ENCODE data around the gene AGRP. TPM values are rescaled to one million over a fixed set of nuclear protein-coding genes. Genes with fewer than 3 reads are reported as not detected.

Gene AGRP
- total RNA-seq, 4 donors from 2014 or later = not detected

DNA sequence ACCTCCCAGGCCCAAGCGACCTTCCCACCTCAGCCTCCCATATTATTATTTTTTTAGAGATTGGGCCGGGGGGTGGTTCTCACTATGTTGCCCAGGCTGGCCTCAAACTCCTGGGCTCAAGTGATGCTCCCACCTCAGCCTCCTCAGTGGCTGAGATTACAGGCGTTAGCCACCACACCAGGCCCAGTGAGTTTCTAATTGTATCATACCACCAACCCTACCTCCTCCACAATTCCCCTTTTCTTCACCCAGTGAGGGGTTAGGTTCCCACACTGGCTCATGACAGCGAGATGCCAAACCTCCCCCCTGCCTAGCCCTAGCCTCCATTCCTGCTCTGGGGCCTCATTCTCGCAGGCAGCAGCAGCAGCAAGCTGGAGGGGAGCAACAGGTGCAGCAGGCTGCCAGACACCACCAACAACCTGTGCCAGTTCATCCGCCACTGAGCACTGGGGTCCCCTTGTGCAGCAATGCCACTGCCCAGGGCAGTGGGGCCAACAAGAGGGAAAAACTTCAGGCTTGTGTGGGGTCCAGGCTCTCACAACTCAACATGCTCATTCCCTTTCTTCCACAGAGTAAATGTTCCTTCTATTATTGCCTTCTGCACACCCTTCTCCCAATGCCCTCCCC lies 11.5 kb downstream of the AGRP start:
- intact Hi-C loops (cut with DNase I) = no loop called here
- no peak for DNase-seq (ENCODE audit: extremely low spot score)
- no peak overlapping the region for H3K4me3 ChIP-seq
- TF ChIP-seq CTCF (IDR thresholded peaks at IDR 0.05) (no peak), EP300 (IDR thresholded peaks at IDR 0.05) (no peak), POLR2AphosphoS5 (IDR thresholded peaks at IDR 0.05) (no peak), POLR2A (IDR thresholded peaks at IDR 0.05; ENCODE audit: low read depth) (no peak)
- H3K27me3 ChIP-seq = no peaks in the 10 kb centered on the region
- H3K9me3 ChIP-seq = no peaks in the 10 kb centered on the region
- no peak overlapping the region for H3K27ac ChIP-seq (replicated peaks in 1 of 4)
- H3K36me3 ChIP-seq = no peaks in the 10 kb centered on the region
- peaks cover 37 to 71% (median 39%) of the 10 kb centered on the region in 4 donors for H3K4me1 ChIP-seq
- WGBS = 92% methylated on average over 6 of the region's 6 CpGs

DNA sequence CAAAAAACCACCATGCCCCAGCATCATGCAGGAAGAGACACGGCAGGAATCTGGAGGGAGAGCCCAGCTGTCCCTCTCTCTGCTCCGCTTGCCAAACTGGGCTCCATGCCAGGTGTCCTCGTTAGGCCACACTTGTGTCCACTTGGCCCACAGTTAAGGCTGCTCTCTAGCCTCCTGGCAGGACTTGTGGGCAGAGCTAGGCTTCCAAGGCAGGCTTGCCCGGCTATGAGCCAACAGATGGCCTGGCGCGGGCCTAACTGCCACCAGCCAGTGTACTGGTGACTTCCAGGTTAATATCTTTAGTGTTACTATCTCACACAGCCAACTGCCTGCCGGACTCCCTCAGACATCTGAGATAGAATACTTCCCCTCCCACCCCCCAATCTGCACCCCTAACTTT lies 13.0 kb downstream of the AGRP start:
- DNase-seq (ENCODE audit: extremely low spot score) = no peak
- H3K36me3 ChIP-seq = no peaks in the 10 kb centered on the region
- no peaks in the 10 kb centered on the region for H3K9me3 ChIP-seq
- H3K4me1 ChIP-seq = peaks cover 30 to 71% (median 35%) of the 10 kb centered on the region in 4 donors
- H3K4me3 ChIP-seq = no peak overlapping the region
- intact Hi-C loops (cut with DNase I) = no loop called here
- 47% methylated on average over 7 of the region's 7 CpGs for WGBS
- no peaks in the 10 kb centered on the region for H3K27me3 ChIP-seq
- TF ChIP-seq POLR2A (IDR thresholded peaks at IDR 0.05; ENCODE audit: low read depth) (no peak), CTCF (IDR thresholded peaks at IDR 0.05) (no peak), EP300 (IDR thresholded peaks at IDR 0.05) (no peak), POLR2AphosphoS5 (IDR thresholded peaks at IDR 0.05) (no peak)
- H3K27ac ChIP-seq (replicated peaks in 1 of 4) = no peak overlapping the region

DNA sequence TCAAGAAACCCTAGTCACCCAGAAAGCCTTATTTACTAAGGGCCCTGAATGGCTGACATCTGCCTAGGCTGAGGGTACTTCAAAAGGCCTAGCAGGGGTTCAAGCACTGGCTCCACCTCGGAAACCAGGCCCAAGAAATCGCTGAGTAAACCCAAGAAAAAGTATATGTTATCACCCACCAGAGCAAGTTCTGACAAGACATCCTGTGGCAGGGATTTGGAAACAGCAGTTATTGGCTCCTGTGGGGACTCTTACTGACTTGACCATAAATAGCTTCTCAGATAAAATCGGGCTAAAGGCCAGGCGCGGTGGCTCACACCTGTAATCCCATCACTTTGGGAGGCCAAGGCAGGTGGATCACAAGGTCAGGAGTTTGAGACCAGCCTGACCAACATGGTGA lies 14.6 kb downstream of the AGRP start:
- no peaks in the 10 kb centered on the region for H3K27me3 ChIP-seq
- no peaks in the 10 kb centered on the region for H3K9me3 ChIP-seq
- DNase-seq (ENCODE audit: extremely low spot score) = no peak
- 91% methylated on average over 3 of the region's 5 CpGs for WGBS
- no peaks in the 10 kb centered on the region for H3K36me3 ChIP-seq
- H3K4me1 ChIP-seq = peaks cover 31 to 70% (median 40%) of the 10 kb centered on the region in 4 donors
- H3K27ac ChIP-seq (replicated peaks in 1 of 4) = no peak overlapping the region
- H3K4me3 ChIP-seq = no peak overlapping the region
- TF ChIP-seq EP300 (IDR thresholded peaks at IDR 0.05) = no peak
- no peak for TF ChIP-seq CTCF (IDR thresholded peaks at IDR 0.05)
- no peak for TF ChIP-seq POLR2A (IDR thresholded peaks at IDR 0.05; ENCODE audit: low read depth)
- no peak for TF ChIP-seq POLR2AphosphoS5 (IDR thresholded peaks at IDR 0.05)
- intact Hi-C loops (cut with DNase I) = no loop called here

DNA sequence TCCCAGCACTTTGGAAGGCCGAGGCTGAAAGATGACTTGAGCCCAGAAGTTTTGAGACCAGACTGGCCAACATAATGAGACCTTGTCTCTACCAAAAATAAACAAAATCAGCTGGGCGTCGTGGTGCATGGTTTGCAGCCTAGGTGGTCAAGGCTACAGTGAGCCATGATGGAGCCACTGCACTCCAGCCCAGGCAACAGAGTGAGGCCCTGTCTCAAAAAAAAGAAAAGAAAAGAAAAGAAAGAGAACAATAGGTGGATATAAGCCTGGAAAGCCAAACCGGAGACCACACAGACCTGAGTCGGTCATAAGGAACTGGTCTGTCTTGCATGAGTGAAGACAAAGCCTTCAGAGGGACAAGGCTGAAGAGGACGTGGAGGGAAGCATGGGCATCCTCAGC lies 16.8 kb downstream of the AGRP start:
- no peaks in the 10 kb centered on the region for H3K9me3 ChIP-seq
- no peaks in the 10 kb centered on the region for H3K27me3 ChIP-seq
- peaks cover 0 to 5% (median 0%) of the 10 kb centered on the region in 4 donors for H3K36me3 ChIP-seq
- 56% methylated on average over 6 of the region's 6 CpGs for WGBS
- intact Hi-C loops (cut with DNase I) = no loop called here
- no peak overlapping the region for H3K4me3 ChIP-seq
- no peak for DNase-seq (ENCODE audit: extremely low spot score)
- peaks cover 39 to 78% (median 58%) of the 10 kb centered on the region in 4 donors for H3K4me1 ChIP-seq
- TF ChIP-seq POLR2AphosphoS5 (IDR thresholded peaks at IDR 0.05) = no peak
- no peak for TF ChIP-seq EP300 (IDR thresholded peaks at IDR 0.05)
- TF ChIP-seq CTCF (IDR thresholded peaks at IDR 0.05) = no peak
- no peak for TF ChIP-seq POLR2A (IDR thresholded peaks at IDR 0.05; ENCODE audit: low read depth)
- no peak overlapping the region for H3K27ac ChIP-seq (replicated peaks in 1 of 4)

DNA sequence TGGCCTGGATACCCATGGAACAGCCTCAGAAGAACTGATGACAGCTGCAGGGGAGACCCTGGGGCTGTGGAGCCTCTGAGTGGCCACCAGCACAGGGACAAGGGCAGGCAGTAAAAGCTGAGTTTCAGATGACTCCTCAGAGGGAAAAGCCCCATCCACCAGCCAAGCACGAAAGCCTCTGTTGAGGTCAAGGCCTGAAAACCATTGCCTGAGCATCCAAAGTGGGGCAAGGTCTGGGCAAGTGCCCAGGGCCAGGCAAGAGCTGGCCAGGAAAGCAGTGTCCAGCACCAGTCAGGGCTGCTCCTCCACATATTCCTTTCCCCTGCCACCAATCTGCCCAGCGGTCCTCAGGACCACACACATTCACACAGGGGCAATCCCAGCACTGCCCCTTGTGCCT lies 18.8 kb downstream of the AGRP start:
- H3K36me3 ChIP-seq = peaks cover 0 to 12% (median 7%) of the 10 kb centered on the region in 4 donors
- no peak for DNase-seq (ENCODE audit: extremely low spot score)
- intact Hi-C loops (cut with DNase I) = loop anchor here (2.0 kb wide), 1 partner anchor 32 kb away; no protein-coding TSS in a partner anchor
- no peaks in the 10 kb centered on the region for H3K27me3 ChIP-seq
- peaks cover 46 to 83% (median 65%) of the 10 kb centered on the region in 4 donors for H3K4me1 ChIP-seq
- no peaks in the 10 kb centered on the region for H3K9me3 ChIP-seq
- 83% methylated on average over 2 of the region's 2 CpGs for WGBS
- H3K27ac ChIP-seq (replicated peaks in 1 of 4) = no peak overlapping the region
- H3K4me3 ChIP-seq = no peak overlapping the region
- TF ChIP-seq EP300 (IDR thresholded peaks at IDR 0.05) = no peak
- TF ChIP-seq CTCF (IDR thresholded peaks at IDR 0.05) = no peak
- no peak for TF ChIP-seq POLR2AphosphoS5 (IDR thresholded peaks at IDR 0.05)
- no peak for TF ChIP-seq POLR2A (IDR thresholded peaks at IDR 0.05; ENCODE audit: low read depth)
